Astrocyte of the hippocampus (primary cell): ENCODE results near the gene ST6GAL1.

Experiments
- DNase-seq: peaks from one replicate; pipeline ENCODE4 v3.0.0; 2011; ENCODE audit warnings: low read depth, low spot score

Gene ST6GAL1

DNA sequence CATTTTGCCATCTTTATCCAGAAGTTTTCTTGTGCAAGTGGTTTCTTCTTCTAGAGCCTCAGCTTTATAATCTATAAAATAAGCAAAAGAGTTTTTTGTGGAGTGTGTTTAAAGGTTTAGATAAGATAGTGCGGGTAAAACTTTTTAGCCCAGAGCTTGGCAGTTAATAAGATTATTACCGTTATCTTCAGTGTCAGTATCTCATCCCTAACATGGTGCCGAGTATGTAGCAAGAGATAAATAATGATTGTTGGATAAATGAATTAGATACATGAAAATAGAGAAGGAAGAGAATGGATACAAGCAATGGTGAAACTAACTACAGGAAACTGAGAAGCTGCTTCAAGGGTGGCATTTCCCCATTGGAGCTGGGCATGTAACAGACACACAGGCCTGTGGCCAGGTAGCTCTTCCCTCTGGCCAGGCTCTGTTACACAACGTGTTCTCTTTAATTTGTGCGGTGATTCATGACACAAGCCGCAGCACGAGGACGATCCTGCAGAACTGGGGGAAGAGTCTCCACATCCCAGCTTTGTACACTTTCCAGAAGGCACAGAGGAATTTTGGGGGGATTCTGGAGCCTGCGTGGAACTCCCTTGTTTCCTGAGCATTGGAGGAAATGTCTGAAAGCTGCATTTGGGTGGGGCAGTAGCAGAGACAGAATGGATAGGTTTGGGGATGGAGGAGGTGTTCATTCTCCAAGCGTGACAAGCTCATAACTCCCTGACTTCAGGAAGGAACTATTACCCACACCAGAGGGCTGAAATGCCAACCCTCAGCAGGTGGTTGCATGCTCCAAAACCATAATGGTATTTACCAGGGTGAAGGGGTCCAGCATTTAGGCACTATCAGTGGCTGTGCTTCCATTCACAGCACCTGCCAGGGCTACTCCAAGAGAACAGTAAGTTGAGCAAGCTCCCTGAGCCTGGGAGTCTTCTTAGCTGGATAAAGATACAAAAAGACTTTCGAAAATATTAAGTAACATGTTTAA lies 14.2 kb upstream of the ST6GAL1 start:
- DNase-seq = no peak

GRCh38 chr3:186917512-186918312 lies 12.6 kb upstream of the ST6GAL1 start:
- no peak for DNase-seq

- no peak for DNase-seq
These were observed 10.0 kb upstream of the ST6GAL1 start for GRCh38 chr3:186920301-186920700.

- DNase-seq = no peak
These were observed 9.5 kb upstream of the ST6GAL1 start for GRCh38 chr3:186920796-186921195.

DNA sequence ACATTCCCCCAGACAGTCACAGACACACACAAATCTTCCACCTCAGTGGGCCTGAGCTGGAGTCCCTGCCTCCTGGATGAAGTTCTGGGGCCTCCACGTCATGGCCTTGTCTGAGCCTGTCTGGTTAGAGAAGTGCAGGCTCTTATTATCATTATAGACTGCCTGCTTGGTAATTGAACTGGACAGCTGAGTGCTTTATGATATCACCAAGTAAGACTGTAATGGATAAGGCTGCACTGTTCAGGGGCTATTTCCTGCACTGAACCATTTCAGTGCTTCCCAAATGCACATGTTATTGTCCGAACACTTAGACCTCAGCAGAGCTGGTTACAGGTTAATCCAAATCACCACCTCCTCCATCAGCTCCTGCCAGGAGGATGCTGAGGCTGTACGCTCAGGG lies 8.7 kb upstream of the ST6GAL1 start:
- DNase-seq = no peak

DNA sequence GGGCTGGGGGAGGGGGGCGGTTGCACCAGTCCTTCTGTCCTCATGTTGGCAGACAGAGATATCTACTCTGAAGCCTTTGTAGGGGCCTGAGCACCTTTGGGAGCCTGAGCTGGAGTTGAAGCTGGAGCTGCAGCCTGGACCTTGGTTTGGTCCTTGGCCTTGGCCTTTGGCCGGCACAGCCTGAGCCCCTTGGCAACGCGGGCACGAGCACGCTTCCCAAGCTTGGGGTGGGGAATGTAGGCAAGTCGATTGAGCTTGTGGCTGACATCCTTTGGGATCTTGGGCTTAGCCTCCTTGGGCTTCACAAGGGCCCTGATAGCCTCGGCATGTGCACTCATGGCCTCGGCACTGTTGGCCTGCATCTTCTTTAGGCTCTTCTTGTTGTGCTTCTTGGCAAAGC lies 8.1 kb upstream of the ST6GAL1 start:
- DNase-seq = no peak

GRCh38 chr3:186922790-186923189 lies 7.5 kb upstream of the ST6GAL1 start:
- peak; percentile 23 for DNase-seq

DNA sequence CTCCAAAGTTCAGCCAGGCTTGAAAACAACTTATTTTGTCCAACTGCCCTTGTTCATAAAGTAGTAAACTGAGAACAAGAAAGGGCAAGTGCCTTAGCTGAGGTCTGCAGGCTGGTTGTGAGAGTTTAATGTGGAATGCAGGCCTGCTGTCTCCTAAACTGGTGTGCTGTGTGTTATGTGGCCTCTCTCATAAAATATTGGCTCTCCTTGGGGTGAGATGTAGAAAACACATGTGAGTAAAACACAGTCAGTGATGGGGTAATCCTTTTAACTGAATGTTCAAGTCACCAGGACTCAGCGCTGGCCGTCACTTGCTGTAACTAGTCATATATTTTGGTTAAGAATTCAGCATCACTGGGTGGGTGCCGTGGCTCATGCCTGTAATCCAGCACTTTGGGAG lies 7.1 kb upstream of the ST6GAL1 start:
- no peak for DNase-seq

GRCh38 chr3:186925826-186926225 lies 4.5 kb upstream of the ST6GAL1 start:
- no peak for DNase-seq

GRCh38 chr3:186929186-186929585 lies 1.1 kb upstream of the ST6GAL1 start:
- no peak for DNase-seq

- no peak for DNase-seq
These were observed 641 bp upstream of the ST6GAL1 start for GRCh38 chr3:186929685-186930084.

DNA sequence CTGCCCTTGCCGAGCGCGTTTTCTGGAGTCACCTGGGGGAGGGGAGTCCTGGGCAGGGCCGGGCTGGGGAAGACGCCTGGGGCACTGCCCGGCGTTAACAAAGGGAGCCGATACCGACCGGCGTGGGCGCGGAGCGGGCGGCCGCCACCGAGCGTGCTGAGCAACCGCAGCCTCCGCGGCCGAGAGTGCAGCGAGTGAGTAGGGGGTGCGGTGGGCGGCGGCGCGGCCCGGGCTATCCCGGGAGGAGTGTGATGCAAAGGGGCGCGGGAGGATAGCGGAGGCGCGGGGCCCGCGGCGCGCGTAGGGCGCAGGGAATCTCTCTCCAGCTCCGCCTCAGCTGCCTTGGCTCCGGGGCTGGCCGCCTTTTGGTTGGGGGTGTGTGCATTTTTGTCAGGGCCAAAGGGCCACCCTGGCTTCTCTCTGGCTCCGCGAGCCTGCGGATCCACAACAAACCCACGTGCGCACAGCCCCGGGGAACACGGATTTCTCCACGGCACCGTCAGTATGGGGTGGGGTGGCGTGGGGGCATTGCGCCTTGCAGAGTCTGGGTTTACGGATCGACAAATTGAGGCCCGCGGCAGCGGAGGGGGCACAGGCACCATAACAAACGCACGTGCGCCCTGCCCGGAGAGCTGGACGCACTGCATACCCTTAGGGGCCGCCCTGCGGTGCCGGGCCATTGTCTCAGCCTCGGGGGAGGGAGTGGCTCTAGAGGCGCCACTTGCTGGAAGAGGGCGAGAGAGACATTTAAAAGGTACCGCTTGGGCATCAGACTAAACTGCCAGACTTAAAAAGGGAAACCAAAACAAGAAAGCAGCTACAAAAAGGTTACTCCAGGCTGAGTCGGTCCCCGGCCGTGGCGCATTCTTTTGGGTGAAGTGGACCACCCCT lies 560 bp downstream of the ST6GAL1 start:
- peak; percentile 72 for DNase-seq

- peak; percentile 45 for DNase-seq
These were observed 1.4 kb downstream of the ST6GAL1 start for GRCh38 chr3:186931532-186932280.

- DNase-seq = peak; percentile 21
These were observed 2.2 kb downstream of the ST6GAL1 start for GRCh38 chr3:186932281-186933181.

GRCh38 chr3:186933816-186934215 lies 3.5 kb downstream of the ST6GAL1 start:
- no peak for DNase-seq

DNA sequence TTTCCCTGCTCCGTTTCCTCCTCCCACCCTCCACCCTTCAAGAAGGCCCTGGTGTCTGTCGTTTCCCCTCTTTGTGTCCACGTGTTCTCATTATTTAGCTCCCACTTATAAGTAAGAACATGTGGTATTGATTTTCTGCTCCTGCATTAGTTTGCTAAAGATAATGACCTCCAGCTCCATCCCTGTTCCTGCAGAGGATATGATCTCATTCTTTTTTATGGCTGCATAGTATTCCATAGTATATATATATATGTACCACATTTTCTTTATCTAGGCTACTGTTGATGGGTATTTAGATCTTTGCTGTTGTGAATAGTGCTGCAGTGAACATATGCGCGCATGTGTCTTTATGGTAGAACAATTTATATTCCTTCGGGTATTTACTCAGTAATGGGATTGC lies 4.8 kb downstream of the ST6GAL1 start:
- DNase-seq = no peak

DNA sequence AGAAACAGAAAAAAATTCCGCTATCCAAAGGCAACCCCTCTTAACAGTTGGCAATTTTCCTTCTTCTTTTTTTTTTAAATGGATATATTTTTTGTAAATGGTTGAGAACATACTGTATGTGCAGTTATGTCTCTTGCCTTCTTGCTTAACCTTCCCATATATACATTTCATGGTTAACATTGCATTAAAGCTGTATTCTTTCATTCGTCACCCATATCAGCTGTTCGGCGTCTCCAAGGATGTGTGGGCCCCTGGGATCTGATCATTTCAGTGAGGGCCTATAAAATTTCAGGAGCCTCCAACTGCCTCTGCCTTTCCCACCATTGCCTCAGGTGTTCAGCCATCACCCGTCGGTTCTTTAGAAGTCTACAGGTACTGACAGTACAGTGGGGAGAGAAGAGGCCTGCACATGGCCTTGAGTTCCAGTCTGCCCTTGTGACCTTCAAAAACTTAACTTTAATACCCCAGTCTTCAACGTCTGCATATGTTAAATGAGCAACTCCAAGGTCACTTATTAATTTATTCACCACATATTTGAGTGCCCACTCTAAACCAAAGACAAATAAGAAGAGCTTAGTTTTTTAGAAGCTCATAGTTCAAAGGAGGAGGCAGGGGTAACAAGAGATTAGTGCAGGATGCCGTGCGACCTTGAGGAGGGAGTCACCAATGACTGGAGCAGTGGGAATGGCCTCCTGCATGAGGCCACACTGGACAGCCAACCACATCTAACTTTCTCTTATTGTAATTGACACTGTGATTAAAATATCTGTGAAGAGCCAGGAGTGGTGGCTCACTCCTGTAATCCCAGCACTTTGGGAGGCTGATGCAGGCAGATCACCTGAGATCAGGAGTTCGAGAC lies 6.9 kb downstream of the ST6GAL1 start:
- no peak for DNase-seq

GRCh38 chr3:186938716-186939115 lies 8.4 kb downstream of the ST6GAL1 start:
- peak; percentile 23 for DNase-seq

DNA sequence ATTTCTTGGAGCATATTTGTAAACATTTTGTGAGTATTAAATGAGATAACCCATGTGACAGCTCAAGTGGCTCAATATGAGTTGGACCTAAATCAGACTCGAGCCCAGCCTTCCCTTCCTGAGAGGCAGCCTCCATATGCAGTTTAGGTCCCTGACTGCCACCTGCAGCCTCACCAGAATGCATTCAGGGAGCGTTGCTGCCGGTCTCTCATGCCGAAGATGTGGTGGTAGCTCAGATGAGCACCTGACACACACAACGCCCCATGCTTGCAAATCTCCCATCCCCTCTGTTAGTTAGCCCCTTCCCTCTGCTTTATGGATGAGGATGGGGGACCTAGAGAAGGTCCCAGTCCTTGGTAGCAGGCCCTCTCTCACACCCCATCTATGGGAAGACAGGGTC lies 9.2 kb downstream of the ST6GAL1 start:
- DNase-seq = no peak
